ENCODE measurements around the gene CNNM3. TPM values are rescaled to one million over a fixed set of nuclear protein-coding genes. Genes with fewer than 3 reads are reported as not detected.

CNNM3 gene
- total and polyA plus RNA-seq, 2 experiments from 2014 or later, result 18.9 to 37.6 TPM

GRCh38 chr2:96875498-96876268 lies 59.6 kb downstream of the CNNM3 start:
- no peaks in the 10 kb centered on the region for H3K36me3 ChIP-seq
- no peak overlapping the region for H3K27ac ChIP-seq
- TF ChIP-seq, protein P1, sequence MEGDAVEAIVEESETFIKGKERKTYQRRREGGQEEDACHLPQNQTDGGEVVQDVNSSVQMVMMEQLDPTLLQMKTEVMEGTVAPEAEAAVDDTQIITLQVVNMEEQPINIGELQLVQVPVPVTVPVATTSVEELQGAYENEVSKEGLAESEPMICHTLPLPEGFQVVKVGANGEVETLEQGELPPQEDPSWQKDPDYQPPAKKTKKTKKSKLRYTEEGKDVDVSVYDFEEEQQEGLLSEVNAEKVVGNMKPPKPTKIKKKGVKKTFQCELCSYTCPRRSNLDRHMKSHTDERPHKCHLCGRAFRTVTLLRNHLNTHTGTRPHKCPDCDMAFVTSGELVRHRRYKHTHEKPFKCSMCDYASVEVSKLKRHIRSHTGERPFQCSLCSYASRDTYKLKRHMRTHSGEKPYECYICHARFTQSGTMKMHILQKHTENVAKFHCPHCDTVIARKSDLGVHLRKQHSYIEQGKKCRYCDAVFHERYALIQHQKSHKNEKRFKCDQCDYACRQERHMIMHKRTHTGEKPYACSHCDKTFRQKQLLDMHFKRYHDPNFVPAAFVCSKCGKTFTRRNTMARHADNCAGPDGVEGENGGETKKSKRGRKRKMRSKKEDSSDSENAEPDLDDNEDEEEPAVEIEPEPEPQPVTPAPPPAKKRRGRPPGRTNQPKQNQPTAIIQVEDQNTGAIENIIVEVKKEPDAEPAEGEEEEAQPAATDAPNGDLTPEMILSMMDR (IDR thresholded peaks at IDR 0.05; ENCODE audit: low read depth, low read length), result no peak
- H3K9me3 ChIP-seq (ENCODE audit: low read depth), result no peaks in the 10 kb centered on the region
- peaks cover 8% of the 10 kb centered on the region for H3K4me1 ChIP-seq (ENCODE audit: low read depth)
- no peak overlapping the region for H3K4me3 ChIP-seq
- H3K27me3 ChIP-seq, result no peaks in the 10 kb centered on the region
- DNase-seq (ENCODE audit: low read depth in 1 of 2, low spot score in 1 of 2), result no peak

- Histone ChIP-seq H3K4me1 (ENCODE audit: low read depth) (peaks cover 10% of the 10 kb centered on the region), H3K27ac (no peak overlapping the region), H3K9me3 (ENCODE audit: low read depth) (no peaks in the 10 kb centered on the region), H3K4me3 (no peak overlapping the region), H3K27me3 (no peaks in the 10 kb centered on the region), H3K36me3 (no peaks in the 10 kb centered on the region)
- TF ChIP-seq, protein P1 (IDR thresholded peaks at IDR 0.05; ENCODE audit: low read depth, low read length), result no peak
- DNase-seq (ENCODE audit: low read depth in 1 of 2, low spot score in 1 of 2), result no peak
Observed at GRCh38 chr2:96876269-96877041, 60.4 kb downstream of the CNNM3 start.

DNA sequence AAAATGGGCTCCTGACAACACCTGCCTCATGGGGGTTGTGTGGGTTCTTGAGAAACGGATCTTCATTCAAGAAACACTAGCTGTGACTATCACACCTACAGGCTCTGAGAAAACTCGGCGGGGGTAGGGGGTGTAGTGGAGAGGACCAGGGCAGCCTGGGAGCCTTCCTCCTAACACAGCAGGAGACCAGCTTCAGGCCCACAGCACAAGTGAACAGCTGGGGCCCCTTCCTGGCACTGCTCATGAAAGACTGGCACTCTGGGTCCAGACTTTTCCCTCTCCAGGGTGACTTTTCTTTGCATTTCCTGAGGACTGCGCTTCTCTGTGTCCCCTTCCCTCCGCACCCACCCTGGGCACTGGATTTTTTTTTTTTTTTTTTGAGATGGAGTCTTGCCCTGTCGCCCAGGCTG lies 61.0 kb downstream of the CNNM3 start:
- TF ChIP-seq, protein P1 (IDR thresholded peaks at IDR 0.05; ENCODE audit: low read depth, low read length), result no peak
- Histone ChIP-seq H3K4me3 (no peak overlapping the region), H3K27me3 (no peaks in the 10 kb centered on the region), H3K9me3 (ENCODE audit: low read depth) (no peaks in the 10 kb centered on the region), H3K36me3 (no peaks in the 10 kb centered on the region), H3K4me1 (ENCODE audit: low read depth) (peaks cover 16% of the 10 kb centered on the region), H3K27ac (no peak overlapping the region)
- DNase-seq (ENCODE audit: low read depth in 1 of 2, low spot score in 1 of 2), result no peak

- no peaks in the 10 kb centered on the region for H3K36me3 ChIP-seq
- no peak for DNase-seq (ENCODE audit: low read depth in 1 of 2, low spot score in 1 of 2)
- H3K9me3 ChIP-seq (ENCODE audit: low read depth), result no peaks in the 10 kb centered on the region
- no peaks in the 10 kb centered on the region for H3K27me3 ChIP-seq
- H3K4me3 ChIP-seq, result no peak overlapping the region
- TF ChIP-seq, protein P1 (IDR thresholded peaks at IDR 0.05; ENCODE audit: low read depth, low read length), result no peak
- H3K27ac ChIP-seq, result no peak overlapping the region
- H3K4me1 ChIP-seq (ENCODE audit: low read depth), result peaks cover 16% of the 10 kb centered on the region
Observed at GRCh38 chr2:96877631-96878092, 61.6 kb downstream of the CNNM3 start.

DNA sequence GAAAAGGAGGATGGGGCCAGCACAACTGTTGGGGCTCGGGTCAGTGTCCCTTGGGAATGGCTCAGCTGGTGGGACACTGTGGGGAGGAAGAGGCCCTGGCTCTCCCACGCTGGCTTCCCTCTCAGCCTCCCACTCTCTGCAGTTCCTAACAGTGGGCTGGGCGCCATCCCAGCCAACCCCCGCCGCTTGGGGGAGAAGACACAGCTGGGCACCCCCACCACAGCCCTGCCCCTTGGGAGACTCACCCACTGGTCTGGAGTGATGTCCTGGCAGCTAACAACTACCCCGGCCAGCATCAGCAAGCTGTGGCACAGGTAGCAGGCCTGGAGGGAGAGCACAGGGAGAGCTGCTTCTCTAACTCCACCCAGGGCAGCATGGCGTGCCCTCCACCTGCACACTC lies 62.1 kb downstream of the CNNM3 start:
- H3K4me3 ChIP-seq, result no peak overlapping the region
- peaks cover 16% of the 10 kb centered on the region for H3K4me1 ChIP-seq (ENCODE audit: low read depth)
- no peak for DNase-seq (ENCODE audit: low read depth in 1 of 2, low spot score in 1 of 2)
- H3K27me3 ChIP-seq, result no peaks in the 10 kb centered on the region
- no peaks in the 10 kb centered on the region for H3K36me3 ChIP-seq
- H3K9me3 ChIP-seq (ENCODE audit: low read depth), result no peaks in the 10 kb centered on the region
- TF ChIP-seq, protein P1 (IDR thresholded peaks at IDR 0.05; ENCODE audit: low read depth, low read length), result no peak
- no peak overlapping the region for H3K27ac ChIP-seq
